ENCODE results near the gene PLCB2.

DNA sequence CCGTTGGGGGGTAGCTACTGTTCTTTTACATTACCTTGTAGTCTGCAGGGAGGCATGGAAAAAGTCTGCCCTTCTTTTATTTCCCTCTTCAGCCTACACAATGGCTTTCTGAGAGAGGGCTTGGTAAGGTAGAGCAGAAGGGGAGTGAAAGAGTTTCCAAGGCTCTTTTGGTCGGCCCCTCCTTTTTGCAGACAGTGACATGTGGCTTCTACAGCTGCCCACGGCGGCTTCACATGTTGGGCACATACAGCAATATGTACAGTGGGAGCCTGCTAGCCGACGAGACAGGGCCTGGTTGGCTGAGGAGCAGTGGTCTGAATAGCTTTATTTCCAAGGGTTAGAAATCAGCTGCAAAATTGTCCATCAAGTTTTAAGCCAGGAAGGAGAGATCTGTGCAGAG lies 19.7 kb upstream of the PLCB2 start:
- TF ChIP-seq, protein P1, sequence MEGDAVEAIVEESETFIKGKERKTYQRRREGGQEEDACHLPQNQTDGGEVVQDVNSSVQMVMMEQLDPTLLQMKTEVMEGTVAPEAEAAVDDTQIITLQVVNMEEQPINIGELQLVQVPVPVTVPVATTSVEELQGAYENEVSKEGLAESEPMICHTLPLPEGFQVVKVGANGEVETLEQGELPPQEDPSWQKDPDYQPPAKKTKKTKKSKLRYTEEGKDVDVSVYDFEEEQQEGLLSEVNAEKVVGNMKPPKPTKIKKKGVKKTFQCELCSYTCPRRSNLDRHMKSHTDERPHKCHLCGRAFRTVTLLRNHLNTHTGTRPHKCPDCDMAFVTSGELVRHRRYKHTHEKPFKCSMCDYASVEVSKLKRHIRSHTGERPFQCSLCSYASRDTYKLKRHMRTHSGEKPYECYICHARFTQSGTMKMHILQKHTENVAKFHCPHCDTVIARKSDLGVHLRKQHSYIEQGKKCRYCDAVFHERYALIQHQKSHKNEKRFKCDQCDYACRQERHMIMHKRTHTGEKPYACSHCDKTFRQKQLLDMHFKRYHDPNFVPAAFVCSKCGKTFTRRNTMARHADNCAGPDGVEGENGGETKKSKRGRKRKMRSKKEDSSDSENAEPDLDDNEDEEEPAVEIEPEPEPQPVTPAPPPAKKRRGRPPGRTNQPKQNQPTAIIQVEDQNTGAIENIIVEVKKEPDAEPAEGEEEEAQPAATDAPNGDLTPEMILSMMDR (IDR thresholded peaks at IDR 0.05): no peak
- TF ChIP-seq EZH2 (IDR thresholded peaks at IDR 0.05): peak; percentile 10

All from neural progenitor cell (in vitro differentiated cells).